Keratinocyte (primary cell): ENCODE data around the gene CYP27A1. TPM values are rescaled to one million over a fixed set of nuclear protein-coding genes. Genes with fewer than 3 reads are reported as not detected.

Experiments
- DNase-seq: peaks from one replicate; pipeline ENCODE4 v3.0.0-alpha.2; 2011; ENCODE audit warnings: low read depth, missing footprints, low spot score
- FAIRE-seq: peaks from 2 replicates; lab custom pipeline; 2011; peaks lifted over from hg19 to GRCh38; lab: Jason Lieb, UNC
- H2AFZ ChIP-seq: 2 replicates; pipeline ENCODE4 v1.6.0; 2012; ENCODE audit warnings: low read length, control low read depth, inconsistent platforms; ENCODE audit not compliant: control insufficient read depth
- H3K27ac ChIP-seq: 2 replicates; pipeline ENCODE4 v1.5.1; 2011; ENCODE audit warnings: low read length; ENCODE audit not compliant: control insufficient read depth, insufficient read depth
- H3K27me3 ChIP-seq: 3 replicates; pipeline ENCODE4 v1.6.0; 2011; ENCODE audit warnings: low read length; ENCODE audit not compliant: control insufficient read depth, insufficient read depth; ENCODE audit errors: extremely low read depth
- H3K36me3 ChIP-seq, 2 experiments: 2 replicates in 1 of 2; 3 replicates in 1 of 2; pipeline ENCODE4 v1.5.1; 2011; ENCODE audit warnings: low read length in 2 of 2, mild to moderate bottlenecking in 1 of 2; ENCODE audit not compliant: control insufficient read depth in 2 of 2, insufficient read depth in 2 of 2; ENCODE audit errors: extremely low read depth in 1 of 2
- H3K4me1 ChIP-seq: 3 replicates; pipeline ENCODE4 v1.5.1; 2011; ENCODE audit warnings: low read length; ENCODE audit not compliant: control insufficient read depth, insufficient read depth; ENCODE audit errors: extremely low read depth
- H3K4me2 ChIP-seq: 3 replicates; pipeline ENCODE4 v1.6.0; 2011; ENCODE audit warnings: low read depth, low read length; ENCODE audit not compliant: control insufficient read depth, insufficient read depth; ENCODE audit errors: extremely low read depth
- H3K4me3 ChIP-seq, 3 experiments: fragments of 200-600 bp in 1 of 3; sonication (generic) in 1 of 3; 2 replicates in 2 of 3; 3 replicates in 1 of 3; pipeline ENCODE4 v1.5.1; 2011 to 2016; ENCODE audit warnings: low read length in 3 of 3, mild to moderate bottlenecking in 3 of 3, control low read depth in 2 of 3, inconsistent platforms in 1 of 3, low read depth in 1 of 3, mixed read lengths in 1 of 3, mixed run types in 1 of 3, moderate library complexity in 1 of 3; ENCODE audit not compliant: control insufficient read depth in 2 of 3, insufficient read depth in 2 of 3; ENCODE audit errors: extremely low read depth in 1 of 3
- H3K79me2 ChIP-seq: 2 replicates; pipeline ENCODE4 v1.6.0; 2012; ENCODE audit warnings: low read length; ENCODE audit not compliant: control insufficient read depth, insufficient read depth
- H3K9ac ChIP-seq: 3 replicates; pipeline ENCODE4 v1.6.0; 2011; ENCODE audit warnings: low read length; ENCODE audit not compliant: control insufficient read depth, insufficient read depth; ENCODE audit errors: extremely low read depth
- H3K9me1 ChIP-seq: 3 replicates; pipeline ENCODE4 v1.6.0; 2011; ENCODE audit warnings: low read length; ENCODE audit not compliant: control insufficient read depth, insufficient read depth; ENCODE audit errors: extremely low read depth
- H3K9me3 ChIP-seq: 2 replicates; pipeline ENCODE4 v1.5.1; 2012; ENCODE audit warnings: low read depth, low read length; ENCODE audit not compliant: control insufficient read depth
- H4K20me1 ChIP-seq: 3 replicates; pipeline ENCODE4 v1.6.0; 2011; ENCODE audit warnings: low read length; ENCODE audit not compliant: control insufficient read depth, insufficient read depth; ENCODE audit errors: extremely low read depth
- CTCF ChIP-seq, 3 experiments: IDR thresholded peaks in 1 of 3; conservative IDR thresholded peaks in 1 of 3; optimal IDR thresholded peaks in 1 of 3; 2 replicates in 2 of 3; 3 replicates in 1 of 3; pipeline versions ENCODE3 to v1.5.1; 2011; ENCODE audit warnings: low read length in 3 of 3, mild to moderate bottlenecking in 3 of 3, moderate library complexity in 2 of 3, control low read depth in 1 of 3, inconsistent platforms in 1 of 3; ENCODE audit not compliant: insufficient read depth in 2 of 3; ENCODE audit errors: extremely low read depth in 1 of 3
- EZH2 ChIP-seq: IDR thresholded peaks from one replicate; pipeline ENCODE4 v1.6.1; 2012; ENCODE audit warnings: inconsistent platforms, mild to moderate bottlenecking, low read length, moderate library complexity
- dilution Hi-C: fragments of 300-500 bp; cut with MboI; formaldehyde crosslinking; loops from one replicate; pipeline ENCODE4 v1.7.0; 2020; ENCODE audit warnings: low sequenced_read_pairs; ENCODE audit not compliant: extremely low pct_ligation_motif_present
- polyA plus RNA-seq, 5 experiments: library from polyadenylated mRNA; depleted of rRNA in 3 of 5; stranded (reverse) in 3 of 5; stranded (forward) in 1 of 5; unstranded in 1 of 5; fragments of >200 nt; gene quantifications; 1 replicate in 1 of 5; 2 replicates in 3 of 5; 3 replicates in 1 of 5; pipeline versions ENCODE4 v1.2.1 to v1.2.3, GENCODE V29; 2011 to 2012; ENCODE audit warnings: missing spikeins in 2 of 5, low read depth in 1 of 5, low replicate concordance in 1 of 5

The CYP27A1 gene
- polyA plus RNA-seq, 1 donor (not counting 4 experiments of a cell fraction or from before 2014, with no cell fraction given): 0.12 TPM

- Histone ChIP-seq H3K79me2 (no peaks in the 10 kb centered on the region), H3K9me3 (no peaks in the 10 kb centered on the region), H3K27me3 (no peaks in the 10 kb centered on the region), H3K4me1 (peaks cover 9% of the 10 kb centered on the region), H3K27ac (no peak overlapping the region), H3K36me3 (no peaks in the 10 kb centered on the region), H3K9ac (no peak overlapping the region), H3K4me3 (no peak overlapping the region), H4K20me1 (no peaks in the 10 kb centered on the region), H2AFZ (no peak overlapping the region), H3K4me2 (no peak overlapping the region), H3K9me1 (no peaks in the 10 kb centered on the region)
- dilution Hi-C loops: no loop called here
- TF ChIP-seq EZH2: no peak
- DNase-seq (no peak), FAIRE-seq (no peak)
Measured at GRCh38 chr2:218849721-218850120, 67.8 kb downstream of the CYP27A1 start.

- no peaks in the 10 kb centered on the region for H4K20me1 ChIP-seq
- peaks cover 9% of the 10 kb centered on the region for H3K4me1 ChIP-seq
- no peaks in the 10 kb centered on the region for H3K9me1 ChIP-seq
- FAIRE-seq (no peak), DNase-seq (no peak)
- dilution Hi-C loops: no loop called here
- no peak overlapping the region for H2AFZ ChIP-seq
- H3K36me3 ChIP-seq: no peaks in the 10 kb centered on the region
- H3K27me3 ChIP-seq: peaks cover 4% of the 10 kb centered on the region
- H3K4me3 ChIP-seq: no peak overlapping the region
- no peak overlapping the region for H3K4me2 ChIP-seq
- no peaks in the 10 kb centered on the region for H3K9me3 ChIP-seq
- no peaks in the 10 kb centered on the region for H3K79me2 ChIP-seq
- H3K9ac ChIP-seq: no peak overlapping the region
- H3K27ac ChIP-seq: no peak overlapping the region
- TF ChIP-seq CTCF (optimal IDR thresholded peaks at IDR 0.05 in 1 of 3, IDR thresholded peaks at IDR 0.05 in 1 of 3, conservative IDR thresholded peaks at IDR 0.05 in 1 of 3; ENCODE audit: extremely low read depth in 1 of 3, insufficient read depth in 2 of 3, low read length in 3 of 3) (no peak), EZH2 (no peak)
Measured at GRCh38 chr2:218850796-218851195, 68.8 kb downstream of the CYP27A1 start.

GRCh38 chr2:218851286-218851685, 69.3 kb downstream of the CYP27A1 start:
- no peak overlapping the region for H3K4me3 ChIP-seq
- H2AFZ ChIP-seq: no peak overlapping the region
- peaks cover 8% of the 10 kb centered on the region for H3K27me3 ChIP-seq
- no peaks in the 10 kb centered on the region for H3K79me2 ChIP-seq
- dilution Hi-C loops: no loop called here
- no peak overlapping the region for H3K9ac ChIP-seq
- H3K9me3 ChIP-seq: no peaks in the 10 kb centered on the region
- FAIRE-seq (no peak), DNase-seq (no peak)
- H3K9me1 ChIP-seq: no peaks in the 10 kb centered on the region
- H3K27ac ChIP-seq: no peak overlapping the region
- TF ChIP-seq EZH2: no peak
- no peak for TF ChIP-seq CTCF (optimal IDR thresholded peaks at IDR 0.05 in 1 of 3, IDR thresholded peaks at IDR 0.05 in 1 of 3, conservative IDR thresholded peaks at IDR 0.05 in 1 of 3; ENCODE audit: extremely low read depth in 1 of 3, insufficient read depth in 2 of 3, low read length in 3 of 3)
- peaks cover 9% of the 10 kb centered on the region for H3K4me1 ChIP-seq
- H3K36me3 ChIP-seq: no peaks in the 10 kb centered on the region
- no peaks in the 10 kb centered on the region for H4K20me1 ChIP-seq
- H3K4me2 ChIP-seq: no peak overlapping the region
